Stimulated activated naive B cell treated with anti-CD40 and anti-IgM and Interleukin-4, amounts not matched to agents 10 μg/mL and 1 μg/mL and 100 μg/mL, for 72 hours (primary cell): Measurements from ENCODE around the gene PPIL3.
"Not testable (repeated sequence)": the region's sequence is repeated elsewhere in the genome, so short reads cannot be mapped to it uniquely, and the experiment has no call there.

Experiments used
- ATAC-seq, 2 donors: fragments of 150-1000 bp; cut with Tn5 transposase; replicated peaks; 2 replicates each; pipeline ENCODE4 v1.10.0; 2021; ENCODE audit warnings: moderate library complexity in 1 of 2
- DNase-seq: peaks from one replicate; pipeline ENCODE4 v3.0.0; 2021
- H3K27ac Mint-ChIP-seq: one replicate; pipeline ENCODE4 v1.8.0; 2022; ENCODE audit warnings: mild to moderate bottlenecking, mixed read lengths
- H3K27me3 Mint-ChIP-seq, 2 donors: one replicate each; pipeline ENCODE4 v1.8.0; 2022; ENCODE audit warnings: mixed read lengths in 2 of 2
- H3K36me3 Mint-ChIP-seq, 2 donors: one replicate each; pipeline ENCODE4 v1.8.0; 2022; ENCODE audit warnings: mixed read lengths in 2 of 2, mild to moderate bottlenecking in 1 of 2
- H3K4me1 Mint-ChIP-seq, 2 donors: one replicate each; pipeline ENCODE4 v1.8.0; 2022; ENCODE audit warnings: mixed read lengths in 2 of 2, mild to moderate bottlenecking in 1 of 2
- H3K4me3 Mint-ChIP-seq, 2 donors: one replicate each; pipeline ENCODE4 v1.8.0; 2022; ENCODE audit warnings: mild to moderate bottlenecking in 2 of 2, mixed read lengths in 2 of 2, moderate library complexity in 1 of 2
- H3K9me3 Mint-ChIP-seq, 2 donors: one replicate each; pipeline ENCODE4 v1.8.0; 2022; ENCODE audit warnings: mixed read lengths in 2 of 2, mild to moderate bottlenecking in 1 of 2

Gene PPIL3

DNA sequence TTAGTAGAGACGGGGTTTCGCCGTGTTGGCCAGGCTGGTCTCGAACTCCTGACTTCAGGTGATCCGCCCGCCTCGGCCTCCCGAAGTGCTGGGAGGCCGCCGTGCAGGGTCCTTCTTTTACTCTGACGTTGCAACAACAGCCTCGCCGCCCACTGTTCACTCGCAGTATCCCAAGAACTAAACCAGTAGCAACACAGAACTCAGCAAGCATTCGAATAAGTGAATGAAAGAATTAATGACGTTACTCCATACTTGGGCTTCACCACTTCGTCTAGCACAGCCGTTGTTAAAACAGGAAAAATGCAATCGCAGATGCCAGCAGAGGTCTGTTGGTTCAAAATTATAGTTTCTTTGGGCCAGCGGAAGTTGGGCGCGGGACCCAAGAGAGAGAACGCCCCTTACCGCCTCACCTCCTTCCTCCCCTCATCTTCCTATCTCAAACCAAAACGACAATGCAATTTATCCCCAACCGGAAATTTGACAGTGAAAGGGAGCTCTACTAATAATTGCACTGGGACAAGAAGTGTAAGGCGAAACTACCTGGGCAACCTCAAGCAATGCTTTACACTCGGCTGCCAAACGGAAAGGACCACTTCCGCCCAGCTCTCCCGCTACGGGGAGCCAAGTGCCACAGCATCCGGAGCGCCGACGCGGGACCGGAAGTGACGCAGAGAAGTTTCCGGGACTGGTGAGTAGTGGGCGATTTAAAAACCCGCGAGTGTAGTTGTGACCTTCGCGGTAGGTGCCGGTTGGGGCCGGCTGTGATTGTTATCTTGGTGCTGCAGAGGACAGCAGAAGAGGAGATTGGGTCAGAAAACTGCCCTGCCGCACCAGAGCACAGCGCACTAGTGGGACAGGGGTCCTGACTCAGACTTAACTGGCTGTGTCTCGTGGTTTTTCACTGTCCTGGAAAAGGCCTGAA lies at the start of gene PPIL3, which contains the start of gene NIF3L1:
Gene PPIL3, minus strand, starts transcription at position 374 of the 922 bp plus-strand sequence. CDS start 1,462 bp downstream, outside the sequence.
Gene NIF3L1, plus strand, starts transcription at position 668 of the 922 bp plus-strand sequence. CDS start 2,573 bp downstream, outside the sequence.
- H3K27me3 Mint-ChIP-seq: no peaks in the 10 kb centered on the region
- peak; percentile 96 for DNase-seq
- H3K9me3 Mint-ChIP-seq: no peaks in the 10 kb centered on the region
- H3K4me3 Mint-ChIP-seq: peak within 1 kb of the TSS; percentile 98 to 99
- H3K36me3 Mint-ChIP-seq: peaks cover 21 to 35% of the 10 kb centered on the region in 2 donors
- H3K27ac Mint-ChIP-seq: peak within 1 kb of the TSS; percentile 100
- peaks cover 21 to 56% of the 10 kb centered on the region in 2 donors for H3K4me1 Mint-ChIP-seq
- peak; percentile 89 to 90 for ATAC-seq

DNA sequence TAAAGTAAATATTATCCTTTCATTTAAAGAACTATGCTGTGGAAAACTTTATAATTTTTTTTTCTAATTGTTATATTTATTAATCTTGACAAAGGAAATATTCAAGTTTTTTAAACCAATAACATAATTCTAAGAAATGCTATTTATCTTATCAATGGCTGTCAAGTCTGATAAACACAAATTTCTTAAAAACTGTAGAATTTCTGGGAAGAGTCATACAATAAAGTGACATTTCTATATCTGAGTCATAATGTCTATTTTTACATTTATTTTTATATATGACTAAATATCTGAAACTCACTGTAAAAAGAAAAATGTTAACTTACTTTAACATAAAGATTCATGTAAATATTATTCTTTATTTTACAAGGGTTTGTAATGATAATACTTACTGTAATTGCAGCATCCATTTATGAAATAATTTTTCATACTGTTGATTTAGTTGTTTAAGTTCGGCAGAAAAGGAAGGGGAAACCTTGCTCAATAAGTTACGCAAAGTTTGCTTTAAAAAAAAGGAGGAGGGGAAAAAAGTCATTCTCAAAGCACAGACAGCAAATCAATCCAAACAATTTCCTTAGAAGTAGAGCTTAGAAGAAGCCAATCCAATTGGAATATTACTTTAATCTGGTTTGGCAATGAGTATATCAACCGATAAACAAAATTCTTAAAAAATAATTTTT lies 42.2 kb upstream of the PPIL3 start:
- no peaks in the 10 kb centered on the region for H3K4me1 Mint-ChIP-seq
- peaks cover 21 to 32% of the 10 kb centered on the region in 2 donors for H3K36me3 Mint-ChIP-seq
- DNase-seq: no peak
- no peak overlapping the region for H3K4me3 Mint-ChIP-seq
- no peak overlapping the region for H3K27ac Mint-ChIP-seq
- ATAC-seq: no peak
- H3K9me3 Mint-ChIP-seq: no peaks in the 10 kb centered on the region
- H3K27me3 Mint-ChIP-seq: no peaks in the 10 kb centered on the region

- no peak overlapping the region for H3K27ac Mint-ChIP-seq
- no peak for DNase-seq
- H3K36me3 Mint-ChIP-seq: peaks cover 20 to 26% of the 10 kb centered on the region in 2 donors
- H3K9me3 Mint-ChIP-seq: no peaks in the 10 kb centered on the region
- no peaks in the 10 kb centered on the region for H3K4me1 Mint-ChIP-seq
- no peak for ATAC-seq
- no peak overlapping the region for H3K4me3 Mint-ChIP-seq
- no peaks in the 10 kb centered on the region for H3K27me3 Mint-ChIP-seq
These were observed 40.7 kb upstream of the PPIL3 start for GRCh38 chr2:200929334-200930249.

- H3K4me3 Mint-ChIP-seq: no peak overlapping the region
- H3K27ac Mint-ChIP-seq: no peak overlapping the region
- no peaks in the 10 kb centered on the region for H3K27me3 Mint-ChIP-seq
- H3K4me1 Mint-ChIP-seq: no peaks in the 10 kb centered on the region
- no peak for ATAC-seq
- peaks cover 18 to 39% of the 10 kb centered on the region in 2 donors for H3K36me3 Mint-ChIP-seq
- DNase-seq: no peak
- no peaks in the 10 kb centered on the region for H3K9me3 Mint-ChIP-seq
These were observed 33.6 kb upstream of the PPIL3 start for GRCh38 chr2:200922439-200922838.

GRCh38 chr2:200913654-200914053 lies 24.8 kb upstream of the PPIL3 start:
- no peaks in the 10 kb centered on the region for H3K4me1 Mint-ChIP-seq
- H3K4me3 Mint-ChIP-seq: no peak overlapping the region
- no peak for ATAC-seq
- H3K27me3 Mint-ChIP-seq: no peaks in the 10 kb centered on the region
- H3K27ac Mint-ChIP-seq: no peak overlapping the region
- H3K9me3 Mint-ChIP-seq: no peaks in the 10 kb centered on the region
- DNase-seq: no peak
- H3K36me3 Mint-ChIP-seq: peaks cover 22 to 40% of the 10 kb centered on the region in 2 donors

DNA sequence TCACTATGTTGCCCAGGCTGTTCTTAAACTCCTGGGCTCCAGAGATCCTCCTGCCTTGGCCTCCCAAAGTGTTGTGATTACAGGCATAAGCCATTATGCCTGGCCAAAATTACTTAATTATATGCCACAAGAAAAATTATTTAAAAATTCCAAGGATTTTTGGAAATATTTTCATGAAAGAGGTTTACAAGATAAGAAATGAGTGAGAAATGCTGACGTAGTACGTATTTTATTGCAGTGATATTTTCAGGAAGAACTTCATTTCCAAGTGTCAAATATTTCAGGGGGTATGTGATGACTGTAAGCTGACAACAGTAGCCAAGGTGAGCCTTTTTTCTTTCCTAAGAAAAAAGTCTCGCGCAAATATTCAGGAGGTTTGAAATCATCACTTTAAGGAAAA lies 21.1 kb upstream of the PPIL3 start:
- H3K4me1 Mint-ChIP-seq: no peaks in the 10 kb centered on the region
- H3K4me3 Mint-ChIP-seq: no peak overlapping the region
- H3K27ac Mint-ChIP-seq: no peak overlapping the region
- H3K36me3 Mint-ChIP-seq: peaks cover 18 to 23% of the 10 kb centered on the region in 2 donors
- DNase-seq (no peak), ATAC-seq (no peak)
- H3K9me3 Mint-ChIP-seq: no peaks in the 10 kb centered on the region
- no peaks in the 10 kb centered on the region for H3K27me3 Mint-ChIP-seq

- Mint-ChIP-seq H3K9me3 (no peaks in the 10 kb centered on the region), H3K36me3 (peaks cover 11 to 27% of the 10 kb centered on the region in 2 donors), H3K4me3 (no peak overlapping the region), H3K4me1 (peaks cover 1 to 6% of the 10 kb centered on the region in 2 donors), H3K27me3 (no peaks in the 10 kb centered on the region), H3K27ac (peak overlapping the region; percentile 56)
- ATAC-seq (peak; percentile 62 to 65), DNase-seq (no peak)
These were observed 16.9 kb upstream of the PPIL3 start for GRCh38 chr2:200905618-200906296.

- ATAC-seq (peak; percentile 99 to 100), DNase-seq (peak; percentile 51)
- no peak overlapping the region for H3K27ac Mint-ChIP-seq
- H3K9me3 Mint-ChIP-seq: no peaks in the 10 kb centered on the region
- H3K27me3 Mint-ChIP-seq: no peaks in the 10 kb centered on the region
- H3K36me3 Mint-ChIP-seq: peaks cover 32 to 38% of the 10 kb centered on the region in 2 donors
- H3K4me1 Mint-ChIP-seq: peaks cover 1 to 6% of the 10 kb centered on the region in 2 donors
- H3K4me3 Mint-ChIP-seq: no peak overlapping the region
These were observed 12.7 kb upstream of the PPIL3 start for GRCh38 chr2:200901459-200902072.

- DNase-seq (no peak), ATAC-seq (no peak)
- no peak overlapping the region for H3K27ac Mint-ChIP-seq
- no peaks in the 10 kb centered on the region for H3K9me3 Mint-ChIP-seq
- H3K4me1 Mint-ChIP-seq: peaks cover 1 to 6% of the 10 kb centered on the region in 2 donors
- H3K36me3 Mint-ChIP-seq: peaks cover 39 to 42% of the 10 kb centered on the region in 2 donors
- H3K27me3 Mint-ChIP-seq: no peaks in the 10 kb centered on the region
- H3K4me3 Mint-ChIP-seq: no peak overlapping the region
These were observed 10.6 kb upstream of the PPIL3 start for GRCh38 chr2:200899482-200899881.

DNA sequence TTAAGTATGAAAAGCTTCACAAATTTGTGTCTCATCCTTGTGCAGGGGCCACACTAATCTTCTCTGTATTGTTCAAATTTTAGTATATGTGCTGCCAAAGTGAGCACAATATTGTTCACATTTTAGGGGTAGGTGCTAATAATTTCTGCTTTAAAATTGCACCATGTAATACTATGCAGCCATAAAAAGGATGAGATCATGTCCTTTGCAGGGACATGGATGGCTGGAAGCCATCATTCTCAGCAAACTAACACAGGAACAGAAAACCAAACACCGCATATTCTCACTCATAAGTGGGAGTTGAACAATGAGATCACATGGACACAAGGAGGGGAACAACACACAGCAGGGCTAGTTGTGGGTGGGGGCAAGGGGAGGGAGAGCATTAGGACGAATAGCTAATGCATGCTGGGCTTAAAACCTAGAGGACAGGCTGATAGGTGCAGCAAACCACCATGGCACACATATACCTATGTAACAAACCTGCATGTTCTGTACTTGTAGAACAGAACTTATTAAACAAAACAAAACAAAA lies 7.1 kb downstream of the PPIL3 start:
- Mint-ChIP-seq H3K27ac (peak overlapping the region; percentile 59), H3K36me3 (peaks cover 13 to 41% of the 10 kb centered on the region in 2 donors)
- H3K4me3 Mint-ChIP-seq, H3K4me1 Mint-ChIP-seq, DNase-seq, H3K9me3 Mint-ChIP-seq, ATAC-seq, H3K27me3 Mint-ChIP-seq: not testable (repeated sequence)

DNA sequence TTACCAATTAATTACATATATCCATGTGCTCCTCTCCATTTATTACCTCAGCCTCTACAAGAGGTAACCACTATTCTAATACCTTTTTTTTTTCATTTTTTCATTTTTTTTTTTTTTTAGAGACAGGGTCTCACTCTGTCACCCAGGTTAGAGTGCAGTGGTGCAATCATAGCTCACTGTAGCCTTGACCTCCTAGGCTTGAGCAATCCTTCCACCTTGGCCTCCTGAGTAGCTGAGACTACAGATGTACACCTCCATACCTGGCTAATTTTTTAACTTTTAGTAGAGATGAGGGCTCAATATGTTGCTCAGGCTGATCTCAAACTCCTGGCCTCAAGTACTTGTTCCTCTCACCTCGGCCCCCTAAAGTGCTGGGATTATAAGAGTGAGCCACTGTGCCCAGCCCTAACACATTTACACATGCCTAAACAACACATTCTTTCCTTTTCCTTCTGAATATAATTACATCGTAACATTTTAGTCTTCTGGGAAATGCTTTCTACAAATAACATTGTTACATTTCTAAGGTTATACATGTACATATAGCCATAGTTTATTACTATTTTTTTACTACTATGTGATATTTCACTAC lies 10.5 kb downstream of the PPIL3 start:
- Mint-ChIP-seq H3K27ac (no peak overlapping the region), H3K9me3 (no peaks in the 10 kb centered on the region), H3K36me3 (peaks cover 18 to 45% of the 10 kb centered on the region in 2 donors), H3K27me3 (no peaks in the 10 kb centered on the region), H3K4me3 (no peak overlapping the region), H3K4me1 (no peaks in the 10 kb centered on the region)
- DNase-seq (no peak), ATAC-seq (no peak)

GRCh38 chr2:200877443-200877842 lies 11.4 kb downstream of the PPIL3 start:
- no peak overlapping the region for H3K4me3 Mint-ChIP-seq
- peaks cover 17 to 40% of the 10 kb centered on the region in 2 donors for H3K36me3 Mint-ChIP-seq
- no peak for DNase-seq
- ATAC-seq: no peak
- H3K27ac Mint-ChIP-seq: no peak overlapping the region
- H3K9me3 Mint-ChIP-seq: no peaks in the 10 kb centered on the region
- H3K27me3 Mint-ChIP-seq: no peaks in the 10 kb centered on the region
- no peaks in the 10 kb centered on the region for H3K4me1 Mint-ChIP-seq
